ENCODE results near the gene ETFB.

DNA sequence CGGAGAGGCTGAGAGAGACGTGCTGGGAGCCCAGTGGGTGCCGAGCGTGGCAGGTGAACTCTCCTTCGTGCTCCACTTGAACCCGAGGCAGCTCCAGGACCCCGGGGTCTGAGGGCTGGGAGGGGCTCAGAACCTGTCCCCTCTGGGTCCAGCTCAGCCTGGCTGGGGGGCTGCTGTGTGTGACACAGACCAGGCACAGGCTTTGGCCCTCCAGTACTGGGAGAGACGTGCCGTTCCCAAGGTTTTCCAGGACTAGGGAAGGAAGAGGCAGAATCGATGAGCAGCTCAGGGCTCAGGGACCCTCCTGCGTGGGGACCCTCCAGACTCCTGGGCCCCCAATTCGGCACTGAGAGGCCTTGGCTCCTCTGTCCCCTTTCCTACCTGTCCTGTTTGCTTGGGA, 49.0 kb upstream of the ETFB start:
- TF ChIP-seq MXI1 (IDR thresholded peaks at IDR 0.05; ENCODE audit: low read depth, low read length) (no peak), BHLHE40 (IDR thresholded peaks at IDR 0.05; ENCODE audit: low read length) (no peak), CHD2 (IDR thresholded peaks at IDR 0.05; ENCODE audit: low read depth, low read length) (no peak), RBM14 (IDR thresholded peaks at IDR 0.05; ENCODE audit: borderline replicate concordance, insufficient read depth, low read depth, low read length) (no peak), ATF2 (CRISPR knock-in tag; IDR thresholded peaks at IDR 0.05) (no peak), KLF10 (CRISPR knock-in tag; IDR thresholded peaks at IDR 0.05) (no peak), POLR2A (conservative IDR thresholded peaks at IDR 0.05) (no peak)
- TF ChIP-seq, protein P1, sequence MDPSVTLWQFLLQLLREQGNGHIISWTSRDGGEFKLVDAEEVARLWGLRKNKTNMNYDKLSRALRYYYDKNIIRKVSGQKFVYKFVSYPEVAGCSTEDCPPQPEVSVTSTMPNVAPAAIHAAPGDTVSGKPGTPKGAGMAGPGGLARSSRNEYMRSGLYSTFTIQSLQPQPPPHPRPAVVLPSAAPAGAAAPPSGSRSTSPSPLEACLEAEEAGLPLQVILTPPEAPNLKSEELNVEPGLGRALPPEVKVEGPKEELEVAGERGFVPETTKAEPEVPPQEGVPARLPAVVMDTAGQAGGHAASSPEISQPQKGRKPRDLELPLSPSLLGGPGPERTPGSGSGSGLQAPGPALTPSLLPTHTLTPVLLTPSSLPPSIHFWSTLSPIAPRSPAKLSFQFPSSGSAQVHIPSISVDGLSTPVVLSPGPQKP (CRISPR knock-in tag; IDR thresholded peaks at IDR 0.05) = no peak
- TF ChIP-seq, protein P2, sequence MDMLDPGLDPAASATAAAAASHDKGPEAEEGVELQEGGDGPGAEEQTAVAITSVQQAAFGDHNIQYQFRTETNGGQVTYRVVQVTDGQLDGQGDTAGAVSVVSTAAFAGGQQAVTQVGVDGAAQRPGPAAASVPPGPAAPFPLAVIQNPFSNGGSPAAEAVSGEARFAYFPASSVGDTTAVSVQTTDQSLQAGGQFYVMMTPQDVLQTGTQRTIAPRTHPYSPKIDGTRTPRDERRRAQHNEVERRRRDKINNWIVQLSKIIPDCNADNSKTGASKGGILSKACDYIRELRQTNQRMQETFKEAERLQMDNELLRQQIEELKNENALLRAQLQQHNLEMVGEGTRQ (CRISPR knock-in tag; IDR thresholded peaks at IDR 0.05) = no peak
- TF ChIP-seq, protein P3, sequence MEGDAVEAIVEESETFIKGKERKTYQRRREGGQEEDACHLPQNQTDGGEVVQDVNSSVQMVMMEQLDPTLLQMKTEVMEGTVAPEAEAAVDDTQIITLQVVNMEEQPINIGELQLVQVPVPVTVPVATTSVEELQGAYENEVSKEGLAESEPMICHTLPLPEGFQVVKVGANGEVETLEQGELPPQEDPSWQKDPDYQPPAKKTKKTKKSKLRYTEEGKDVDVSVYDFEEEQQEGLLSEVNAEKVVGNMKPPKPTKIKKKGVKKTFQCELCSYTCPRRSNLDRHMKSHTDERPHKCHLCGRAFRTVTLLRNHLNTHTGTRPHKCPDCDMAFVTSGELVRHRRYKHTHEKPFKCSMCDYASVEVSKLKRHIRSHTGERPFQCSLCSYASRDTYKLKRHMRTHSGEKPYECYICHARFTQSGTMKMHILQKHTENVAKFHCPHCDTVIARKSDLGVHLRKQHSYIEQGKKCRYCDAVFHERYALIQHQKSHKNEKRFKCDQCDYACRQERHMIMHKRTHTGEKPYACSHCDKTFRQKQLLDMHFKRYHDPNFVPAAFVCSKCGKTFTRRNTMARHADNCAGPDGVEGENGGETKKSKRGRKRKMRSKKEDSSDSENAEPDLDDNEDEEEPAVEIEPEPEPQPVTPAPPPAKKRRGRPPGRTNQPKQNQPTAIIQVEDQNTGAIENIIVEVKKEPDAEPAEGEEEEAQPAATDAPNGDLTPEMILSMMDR (IDR thresholded peaks at IDR 0.05 in 2 of 3, conservative IDR thresholded peaks at IDR 0.05 in 1 of 3; ENCODE audit: insufficient read depth in 2 of 3, low read depth in 1 of 3, low read length in 3 of 3) = no peak
- TF ChIP-seq, protein P4, sequence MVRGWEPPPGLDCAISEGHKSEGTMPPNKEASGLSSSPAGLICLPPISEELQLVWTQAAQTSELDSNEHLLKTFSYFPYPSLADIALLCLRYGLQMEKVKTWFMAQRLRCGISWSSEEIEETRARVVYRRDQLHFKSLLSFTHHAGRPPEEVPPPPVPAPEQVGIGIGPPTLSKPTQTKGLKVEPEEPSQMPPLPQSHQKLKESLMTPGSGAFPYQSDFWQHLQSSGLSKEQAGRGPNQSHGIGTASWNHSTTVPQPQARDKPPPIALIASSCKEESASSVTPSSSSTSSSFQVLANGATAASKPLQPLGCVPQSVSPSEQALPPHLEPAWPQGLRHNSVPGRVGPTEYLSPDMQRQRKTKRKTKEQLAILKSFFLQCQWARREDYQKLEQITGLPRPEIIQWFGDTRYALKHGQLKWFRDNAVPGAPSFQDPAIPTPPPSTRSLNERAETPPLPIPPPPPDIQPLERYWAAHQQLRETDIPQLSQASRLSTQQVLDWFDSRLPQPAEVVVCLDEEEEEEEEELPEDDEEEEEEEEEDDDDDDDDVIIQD (CRISPR knock-in tag; IDR thresholded peaks at IDR 0.05) = no peak

All from K562 (cell line).